K562 (cell line): Measurements from ENCODE around the gene CLSTN1. TPM values are rescaled to one million over a fixed set of nuclear protein-coding genes. Genes with fewer than 3 reads are reported as not detected.

Source experiments
- ATAC-seq: fragments of 200-7000 bp; cut with Tn5 transposase; 3 replicates; pipeline ENCODE4 v1.9.1; 2020; ENCODE audit warnings: moderate library complexity
- BruUV-seq: library from RNA; stranded (reverse); fragments of 400-500 nt; replicated peaks from 2 replicates; lab custom pipeline; 2021; lab: Mats Ljungman, UMichigan
- CTCF ChIA-PET: fragments of 300-600 bp; formaldehyde crosslinking; extraction: SDS; loops from one replicate; lab custom pipeline; 2021; ENCODE audit warnings: low intra/inter-chr PET ratio; lab: Yijun Ruan, JAX
- POLR2A ChIA-PET: fragments of 300-600, 350-650 bp; sonication (Branson Sonifier 250); formaldehyde crosslinking; extraction: SDS; loops from one replicate; lab custom pipeline; 2021; ENCODE audit warnings: antibody characterized with exemption, inconsistent platforms; lab: Yijun Ruan, JAX
- DNase-seq, 4 experiments: peaks; one replicate each; pipeline versions ENCODE4 v3.0.0 to v3.0.0-alpha.2; 2011 to 2018; ENCODE audit warnings: low spot score in 3 of 4, mixed read lengths in 3 of 4; ENCODE audit errors: extremely low read depth in 1 of 4
- FAIRE-seq: peaks from 2 replicates; lab custom pipeline; 2011; peaks lifted over from hg19 to GRCh38; lab: Jason Lieb, UNC
- H2AFZ ChIP-seq: 2 replicates; pipeline ENCODE4 v1.6.0; 2011; ENCODE audit warnings: low read depth, low read length, control low read depth, inconsistent platforms
- H3K27ac ChIP-seq: fragments of 200-600 bp; 3 replicates; pipeline ENCODE4 v1.8.0; 2011; ENCODE audit warnings: low read depth, mild to moderate bottlenecking, control low read depth, inconsistent platforms, low read length, moderate library complexity, mixed read lengths; ENCODE audit errors: extremely low read depth
- H3K27me3 ChIP-seq, 2 experiments: fragments of 300-600 bp in 1 of 2; 2 replicates in 1 of 2; 3 replicates in 1 of 2; pipeline versions ENCODE4 v1.6.0 to v1.8.0; 2011; ENCODE audit warnings: inconsistent platforms in 2 of 2, low read length in 2 of 2, mild to moderate bottlenecking in 1 of 2, mixed read lengths in 1 of 2, moderate library complexity in 1 of 2; ENCODE audit not compliant: control insufficient read depth in 2 of 2, insufficient read depth in 2 of 2
- H3K36me3 ChIP-seq: fragments of 300-600 bp; 3 replicates; pipeline ENCODE4 v1.8.0; 2011; ENCODE audit warnings: mild to moderate bottlenecking, low read length, inconsistent platforms; ENCODE audit not compliant: control insufficient read depth, insufficient read depth
- H3K4me1 ChIP-seq, 2 experiments: fragments of 200-600 bp in 1 of 2; replicated peaks in 1 of 2; 2 replicates in 1 of 2; 3 replicates in 1 of 2; pipeline versions ENCODE4 v1.5.1 to v1.8.0; 2011; ENCODE audit warnings: inconsistent platforms in 2 of 2, low read length in 2 of 2, mild to moderate bottlenecking in 1 of 2, mixed read lengths in 1 of 2, moderate library complexity in 1 of 2; ENCODE audit not compliant: control insufficient read depth in 2 of 2, insufficient read depth in 2 of 2
- H3K4me2 ChIP-seq: 2 replicates; pipeline ENCODE4 v1.6.1; 2011; ENCODE audit warnings: low read length, control low read depth, inconsistent platforms, mixed read lengths; ENCODE audit not compliant: insufficient read depth
- H3K4me3 ChIP-seq: fragments of 200-600 bp; sonication (generic), shearing (Covaris generic); 2 replicates; pipeline ENCODE4 v1.5.1; 2016; ENCODE audit warnings: control low read depth, inconsistent platforms
- H3K79me2 ChIP-seq: fragments of 200-600 bp; 3 replicates; pipeline ENCODE4 v1.8.0; 2011; ENCODE audit warnings: low read length, inconsistent platforms; ENCODE audit not compliant: control insufficient read depth, insufficient read depth
- H3K9ac ChIP-seq, 2 experiments: 2 replicates each; pipeline versions ENCODE4 v1.6.0 to v1.6.1; 2011; ENCODE audit warnings: low read depth in 2 of 2, low read length in 2 of 2, control low read depth in 1 of 2, inconsistent platforms in 1 of 2, mild to moderate bottlenecking in 1 of 2, mixed read lengths in 1 of 2; ENCODE audit not compliant: insufficient read depth in 1 of 2
- H3K9me1 ChIP-seq: one replicate; pipeline ENCODE4 v1.6.0; 2011; ENCODE audit warnings: inconsistent platforms, mild to moderate bottlenecking, low read length, moderate library complexity; ENCODE audit not compliant: control insufficient read depth, insufficient read depth
- H3K9me3 ChIP-seq: replicated peaks from 2 replicates; pipeline ENCODE4 v1.5.1; 2011; ENCODE audit warnings: low read depth, low read length, inconsistent platforms; ENCODE audit not compliant: control insufficient read depth, insufficient read depth
- H4K20me1 ChIP-seq: replicated peaks from 2 replicates; pipeline ENCODE4 v1.6.1; 2011; ENCODE audit warnings: low read length, inconsistent platforms, mixed read lengths; ENCODE audit not compliant: control insufficient read depth, insufficient read depth
- KDM5B ChIP-seq: fragments of 200-600 bp; sonication (generic); IDR thresholded peaks from 2 replicates; pipeline ENCODE4 v1.6.1; 2012; ENCODE audit warnings: low read depth, mild to moderate bottlenecking, moderate library complexity, low read length, control low read depth, inconsistent platforms; ENCODE audit not compliant: insufficient replicate concordance
- SMAD2 ChIP-seq: fragments of 150-350 bp; IDR thresholded peaks from 2 replicates; pipeline ENCODE4 v1.6.1; 2014; ENCODE audit warnings: low read depth, mild to moderate bottlenecking, low read length
- SMARCE1 ChIP-seq: fragments of 450-650 bp; IDR thresholded peaks from 2 replicates; pipeline ENCODE4 v1.7.1; 2016; ENCODE audit warnings: mild to moderate bottlenecking
- ZNF12 ChIP-seq: sonication (generic); formaldehyde crosslinking; IDR thresholded peaks from 2 replicates; pipeline ENCODE4 v1.4.0; 2020; ENCODE audit warnings: mild to moderate bottlenecking, missing genetic modification reagents
- WGBS: fragments of 100-300 bp; shearing (Covaris generic); methylation state at CpG from one replicate; pipeline ENCODE4 v1.1.6; 2016; ENCODE audit warnings: low coverage, mixed read lengths; ENCODE audit not compliant: insufficient coverage; ENCODE audit errors: missing lambda C conversion rate; 5-methylcytosine and 5-hydroxymethylcytosine counted together
- in situ Hi-C: fragments of 300-500 bp; cut with MboI; formaldehyde crosslinking; loops from 4 replicates; pipeline ENCODE4 v1.15.0; 2018; ENCODE audit warnings: inconsistent platforms, mixed read lengths
- intact Hi-C: fragments of 100-400 bp; cut with micrococcal nuclease; formaldehyde crosslinking; loops from 2 replicates; pipeline ENCODE4 v1.14.2; 2022
- polyA plus RNA-seq, 8 experiments: library from polyadenylated mRNA; depleted of rRNA in 4 of 8; stranded (reverse) in 5 of 8; unstranded in 3 of 8; fragments of >200 nt; fragmentation: Nextera tagmentation in 2 of 8; fragmentation: Illumina TruSeq in 1 of 8; extraction: Ambion mirVana in 2 of 8; extraction: Trizol in 1 of 8; gene quantifications; 2 replicates each; pipeline versions ENCODE4 v1.2.1 to v1.2.3, GENCODE V29; 2011 to 2014; ENCODE audit warnings: inconsistent platforms in 1 of 8, missing spikeins in 1 of 8
- total RNA-seq, 7 experiments: library from RNA; depleted of rRNA in 6 of 7; stranded (reverse); fragments of >200 nt in 6 of 7; fragmentation: Illumina TruSeq in 2 of 7; extraction: Trizol in 2 of 7; gene quantifications; 2 replicates each; pipeline versions ENCODE4 v1.2.1 to v1.2.3, GENCODE V29; 2011 to 2021; ENCODE audit warnings: low replicate concordance in 1 of 7

Gene CLSTN1
- total and polyA plus RNA-seq, 9 of the 15 experiments (the other 6 are each of a cell fraction or from before 2014, with no cell fraction given) = 1.1 to 32.5 (median 13.3) TPM

DNA sequence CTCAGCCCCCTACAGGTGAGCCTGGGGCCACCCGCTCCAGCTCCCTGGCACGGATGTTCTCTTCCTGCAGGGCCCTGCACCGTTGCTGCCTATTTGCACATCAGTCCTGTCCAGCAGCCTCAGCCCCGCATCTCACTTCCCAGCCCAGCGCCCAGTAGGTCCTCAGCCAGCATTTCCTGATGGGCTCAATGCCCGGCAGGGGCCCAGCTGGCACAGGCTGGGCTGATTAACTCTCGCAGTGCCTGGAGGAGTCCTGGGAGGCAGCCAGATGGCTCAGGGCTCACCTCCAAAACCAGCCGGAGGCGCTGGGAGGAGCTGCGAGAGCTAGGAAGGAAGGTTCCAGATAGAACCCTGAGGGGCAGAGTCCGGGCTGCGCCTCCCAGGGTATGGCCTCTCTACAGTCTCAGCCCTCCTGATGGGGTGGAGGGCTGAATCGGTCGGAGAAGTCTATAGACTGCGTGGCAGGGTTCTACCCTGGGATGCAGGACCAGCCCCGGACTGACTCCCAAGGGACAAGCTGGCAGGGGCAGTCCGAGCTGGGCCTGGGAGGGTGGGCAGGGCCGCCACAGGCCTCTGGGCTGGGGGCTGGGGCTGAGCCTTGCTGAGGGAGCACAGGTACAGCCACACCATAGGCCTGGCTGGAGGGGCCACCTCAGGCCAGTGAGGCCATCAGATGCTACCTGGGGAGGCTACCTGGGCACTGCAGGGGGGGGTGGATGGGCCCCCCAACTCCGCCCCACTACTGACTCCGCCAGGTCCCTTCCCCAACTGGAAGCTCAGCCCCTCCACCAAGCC, 19.2 kb upstream of the CLSTN1 start (continued):
- no peak for TF ChIP-seq SMAD2
- TF ChIP-seq KDM5B = no peak

DNA sequence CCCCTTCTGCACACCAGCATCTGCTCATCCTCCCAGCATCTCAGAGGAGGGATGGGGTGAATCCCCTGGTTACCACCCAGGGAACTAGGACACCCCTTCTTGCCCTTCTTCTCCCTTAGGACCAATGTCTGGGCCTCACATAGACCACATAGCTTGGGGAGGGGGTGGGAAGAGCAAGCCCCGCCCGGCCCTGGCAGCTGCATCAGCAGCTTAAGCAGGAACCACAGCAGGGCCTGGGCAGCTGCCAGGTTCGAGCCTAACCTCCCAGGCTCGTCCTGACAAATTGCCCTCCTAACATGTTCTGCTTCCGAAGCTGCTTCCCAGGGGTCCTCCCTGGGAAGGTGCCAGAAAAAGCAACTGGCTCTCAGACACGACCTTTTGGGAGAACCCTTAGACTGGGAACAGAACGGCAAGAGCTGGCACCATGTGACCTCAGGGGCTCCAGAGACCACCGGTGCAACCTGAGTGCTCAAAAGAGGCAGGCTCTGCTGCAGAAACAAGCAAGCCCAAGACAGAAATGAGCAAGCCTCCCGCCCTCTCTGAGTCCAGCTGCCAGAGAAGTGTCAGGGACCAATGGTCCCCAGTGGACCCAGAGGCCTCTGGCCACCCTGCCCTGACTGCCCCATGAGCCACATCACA, 18.4 kb upstream of the CLSTN1 start:
- Histone ChIP-seq H3K9ac (no peak overlapping the region; a peak in 1 of 4 replicates), H4K20me1 (no peaks in the 10 kb centered on the region; the same call in 1 of the 2 replicates), H3K9me1 (no peaks in the 10 kb centered on the region), H2AFZ (no peak overlapping the region), H3K27ac (no peak overlapping the region), H3K4me1 (peaks cover 0 to 34% of the 10 kb centered on the region in 2 experiments; a peak in 4 of 5 replicates), H3K4me2 (no peak overlapping the region), H3K9me3 (0 out of 2 replicates have a peak, but pooled peaks cover 1% of the 10 kb centered on the region), H3K36me3 (no peaks in the 10 kb centered on the region), H3K4me3 (no peak overlapping the region), H3K79me2 (no peaks in the 10 kb centered on the region), H3K27me3 (peaks cover 16 to 51% of the 10 kb centered on the region in 2 experiments; a peak in 4 of 5 replicates)
- POLR2A ChIA-PET = interaction anchor here (0.6 to 4.3 kb wide), 9 partner anchors 11 to 213 kb away, joined by 3 to 35 read pairs (median 3); no protein-coding TSS in a partner anchor
- FAIRE-seq (no peak), ATAC-seq (no peak), DNase-seq (no peak)
- TF ChIP-seq ZNF12 (CRISPR knock-in tag) = peak; percentile 91
- TF ChIP-seq SMARCE1 = no peak
- in situ Hi-C loops = no loop called here
- CTCF ChIA-PET = no interaction called here
- intact Hi-C loops = no loop called here
- 5% methylated on average over 9 of the region's 9 CpGs for WGBS
- no TSS peak for BruUV-seq
